ENCODE measurements around the gene LONRF2. TPM values are rescaled to one million over a fixed set of nuclear protein-coding genes. Genes with fewer than 3 reads are reported as not detected.

The LONRF2 gene
- total RNA-seq, 1 experiment from 2014 or later = 2.7 TPM

DNA sequence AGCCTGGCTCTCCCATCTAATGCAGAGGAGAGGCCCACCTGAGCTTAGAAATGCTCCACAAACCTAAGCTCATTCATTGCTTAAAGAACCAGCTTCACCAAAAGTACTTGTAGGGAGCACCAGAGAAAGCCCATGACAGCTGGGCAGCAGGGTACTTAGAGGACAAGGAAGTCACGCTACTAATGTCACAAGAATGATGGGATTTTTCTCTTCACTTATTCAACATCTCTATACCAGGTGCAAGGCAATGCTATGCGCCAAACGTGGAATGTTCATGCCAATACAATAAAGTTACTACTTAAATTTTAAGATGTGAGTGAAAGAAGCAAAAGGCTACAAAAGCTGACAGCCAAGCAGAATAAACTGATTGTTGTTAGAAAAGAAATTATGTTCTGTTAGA lies 36.0 kb downstream of the LONRF2 start:
- no CpG with 5 or more reads among the region's 3 CpGs for WGBS (ENCODE audit: extremely low coverage, insufficient read length, low lambda C conversion rate)
- Mint-ChIP-seq H3K27ac (no peak overlapping the region; a peak in 1 of 7 replicates), H3K4me3 (no peak overlapping the region), H3K36me3 (ENCODE audit: insufficient read depth in 1 of 3, low read depth in 3 of 3) (peaks cover 0 to 2% (median 0%) of the 10 kb centered on the region in 3 experiments; a peak in 1 of 7 replicates), H3K4me1 (peaks cover 26 to 32% of the 10 kb centered on the region in 2 experiments), H3K9me3 (no peaks in the 10 kb centered on the region), H3K27me3 (ENCODE audit: low read depth) (no peaks in the 10 kb centered on the region)
- Histone ChIP-seq H2AK5ac (ENCODE audit: insufficient read length, low read length) (no peak overlapping the region), H3K4me2 (ENCODE audit: insufficient read depth, insufficient read length, low read length) (no peak overlapping the region), H3K14ac (ENCODE audit: insufficient read depth, low read length) (no peak overlapping the region), H4K5ac (ENCODE audit: insufficient read length, low read depth, low read length) (no peak overlapping the region), H3K23me2 (ENCODE audit: insufficient read length, low read depth, low read length, poor library complexity, severe bottlenecking) (peaks cover 3% of the 10 kb centered on the region), H4K20me1 (ENCODE audit: control insufficient read depth, insufficient read depth, insufficient read length) (no peaks in the 10 kb centered on the region), H3T11ph (ENCODE audit: low read length) (no peak overlapping the region), H2BK15ac (ENCODE audit: low read depth, low read length) (no peak overlapping the region), H3K18ac (ENCODE audit: insufficient read length, low read depth, low read length) (no peak overlapping the region), H3K27me3 (ENCODE audit: insufficient read depth, low read length) (no peaks in the 10 kb centered on the region), H3K79me1 (ENCODE audit: insufficient read depth, low read depth, low read length, poor library complexity, severe bottlenecking) (no peaks in the 10 kb centered on the region), H3K27ac (ENCODE audit: insufficient read length, low read depth, low read length) (no peak overlapping the region), H3K56ac (ENCODE audit: insufficient read length, low read depth, low read length) (no peak overlapping the region), H2AFZ (ENCODE audit: low read length) (no peak overlapping the region), H3K4ac (ENCODE audit: low read depth, low read length) (no peak overlapping the region), H2BK12ac (ENCODE audit: insufficient read length, low read depth, low read length) (no peak overlapping the region), H2BK20ac (ENCODE audit: low read depth, low read length, poor library complexity, severe bottlenecking) (no peak overlapping the region), H2BK120ac (ENCODE audit: low read depth, low read length, poor library complexity, severe bottlenecking) (no peak overlapping the region), H4K91ac (ENCODE audit: insufficient read length, low read depth, low read length) (no peak overlapping the region), H2BK5ac (ENCODE audit: insufficient read length, low read length) (no peak overlapping the region), H3K4me1 (ENCODE audit: insufficient read depth, low read length) (peaks cover 11% of the 10 kb centered on the region; the same call in 1 of the 2 replicates), H3K79me2 (ENCODE audit: insufficient read depth, low read length) (no peaks in the 10 kb centered on the region), H4K8ac (replicated peaks; ENCODE audit: insufficient read length, low read depth, low read length) (no peak overlapping the region), H3K23ac (ENCODE audit: insufficient read length, low read depth, low read length) (no peak overlapping the region), H3K9me3 (ENCODE audit: control insufficient read depth, low read depth, low read length) (no peaks in the 10 kb centered on the region), H3K9ac (ENCODE audit: extremely low read depth, insufficient read length, low read length) (no peak overlapping the region)
- DNase-seq = no peak
- TF ChIP-seq, protein P1, sequence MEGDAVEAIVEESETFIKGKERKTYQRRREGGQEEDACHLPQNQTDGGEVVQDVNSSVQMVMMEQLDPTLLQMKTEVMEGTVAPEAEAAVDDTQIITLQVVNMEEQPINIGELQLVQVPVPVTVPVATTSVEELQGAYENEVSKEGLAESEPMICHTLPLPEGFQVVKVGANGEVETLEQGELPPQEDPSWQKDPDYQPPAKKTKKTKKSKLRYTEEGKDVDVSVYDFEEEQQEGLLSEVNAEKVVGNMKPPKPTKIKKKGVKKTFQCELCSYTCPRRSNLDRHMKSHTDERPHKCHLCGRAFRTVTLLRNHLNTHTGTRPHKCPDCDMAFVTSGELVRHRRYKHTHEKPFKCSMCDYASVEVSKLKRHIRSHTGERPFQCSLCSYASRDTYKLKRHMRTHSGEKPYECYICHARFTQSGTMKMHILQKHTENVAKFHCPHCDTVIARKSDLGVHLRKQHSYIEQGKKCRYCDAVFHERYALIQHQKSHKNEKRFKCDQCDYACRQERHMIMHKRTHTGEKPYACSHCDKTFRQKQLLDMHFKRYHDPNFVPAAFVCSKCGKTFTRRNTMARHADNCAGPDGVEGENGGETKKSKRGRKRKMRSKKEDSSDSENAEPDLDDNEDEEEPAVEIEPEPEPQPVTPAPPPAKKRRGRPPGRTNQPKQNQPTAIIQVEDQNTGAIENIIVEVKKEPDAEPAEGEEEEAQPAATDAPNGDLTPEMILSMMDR (conservative IDR thresholded peaks at IDR 0.05) = no peak

All from H9 (cell line).